ENCODE data around the gene ZNF217. TPM values are rescaled to one million over a fixed set of nuclear protein-coding genes. Genes with fewer than 3 reads are reported as not detected.
A peak's percentile ranks its signal among the peaks of the same experiment; 100 is the strongest.

The ZNF217 gene
- total and polyA plus RNA-seq, 2 experiments from 2014 or later, result 10.4 to 23.5 TPM

- Histone ChIP-seq H3K4me1 (ENCODE audit: insufficient read depth) (no peaks in the 10 kb centered on the region), H3K79me2 (ENCODE audit: insufficient read depth) (peaks cover 12% of the 10 kb centered on the region), H3K27ac (no peak overlapping the region), H3K4me2 (ENCODE audit: unreplicated experiment) (no peak overlapping the region), H4K20me1 (ENCODE audit: insufficient read depth) (no peaks in the 10 kb centered on the region), H3F3A (ENCODE audit: insufficient read depth) (peaks cover 28% of the 10 kb centered on the region), H3K9me2 (ENCODE audit: insufficient read depth) (no peaks in the 10 kb centered on the region), H3K9me3 (ENCODE audit: low read depth) (no peaks in the 10 kb centered on the region), H3K4me3 (no peak overlapping the region), H3K36me3 (ENCODE audit: low read depth) (no peaks in the 10 kb centered on the region), H3K9ac (no peak overlapping the region), H3K27me3 (replicated peaks; ENCODE audit: insufficient read depth) (no peaks in the 10 kb centered on the region), H2AFZ (no peak overlapping the region)
- TF ChIP-seq EZH2 (IDR thresholded peaks at IDR 0.05; ENCODE audit: insufficient read depth, poor library complexity, severe bottlenecking), result no peak
- no peak for TF ChIP-seq EZH2phosphoT487 (IDR thresholded peaks at IDR 0.05; ENCODE audit: insufficient read depth, low read depth)
- in situ Hi-C loops (cut with MboI), result no loop called here
- DNase-seq, result peak; percentile 26
- 72 to 78% methylated on average over 7 of the region's 7 CpGs for WGBS, 2 experiments (ENCODE audit: low coverage in 1 of 2, low lambda C conversion rate in 2 of 2, missing lambda C conversion rate in 2 of 2)
These were observed 33.8 kb downstream of the ZNF217 start for GRCh38 chr20:53559816-53560215.

GRCh38 chr20:53557130-53557529 is 36.5 kb downstream of the ZNF217 start:
- H4K20me1 ChIP-seq (ENCODE audit: insufficient read depth), result no peaks in the 10 kb centered on the region
- H3K36me3 ChIP-seq (ENCODE audit: low read depth), result no peaks in the 10 kb centered on the region
- H3K4me3 ChIP-seq, result no peak overlapping the region
- no peak overlapping the region for H2AFZ ChIP-seq
- no peak overlapping the region for H3K9ac ChIP-seq
- H3F3A ChIP-seq (ENCODE audit: insufficient read depth), result peaks cover 21% of the 10 kb centered on the region
- H3K4me1 ChIP-seq (ENCODE audit: insufficient read depth), result no peaks in the 10 kb centered on the region
- H3K4me2 ChIP-seq (ENCODE audit: unreplicated experiment), result no peak overlapping the region
- no peaks in the 10 kb centered on the region for H3K9me2 ChIP-seq (ENCODE audit: insufficient read depth)
- H3K79me2 ChIP-seq (ENCODE audit: insufficient read depth), result no peaks in the 10 kb centered on the region
- no peaks in the 10 kb centered on the region for H3K27me3 ChIP-seq (replicated peaks; ENCODE audit: insufficient read depth)
- DNase-seq, result no peak
- no peaks in the 10 kb centered on the region for H3K9me3 ChIP-seq (ENCODE audit: low read depth)
- TF ChIP-seq EZH2 (IDR thresholded peaks at IDR 0.05; ENCODE audit: insufficient read depth, poor library complexity, severe bottlenecking) (no peak), EZH2phosphoT487 (IDR thresholded peaks at IDR 0.05; ENCODE audit: insufficient read depth, low read depth) (no peak)
- 76 to 78% methylated on average over 7 of the region's 7 CpGs for WGBS, 2 experiments (ENCODE audit: low coverage in 1 of 2, low lambda C conversion rate in 2 of 2, missing lambda C conversion rate in 2 of 2)
- in situ Hi-C loops (cut with MboI), result no loop called here
- no peak overlapping the region for H3K27ac ChIP-seq

GRCh38 chr20:53556267-53556897 is 37.3 kb downstream of the ZNF217 start:
- Histone ChIP-seq H3K27ac (no peak overlapping the region), H3K4me1 (ENCODE audit: insufficient read depth) (no peaks in the 10 kb centered on the region), H3K9ac (no peak overlapping the region), H3K79me2 (ENCODE audit: insufficient read depth) (no peaks in the 10 kb centered on the region), H3K27me3 (replicated peaks; ENCODE audit: insufficient read depth) (no peaks in the 10 kb centered on the region), H4K20me1 (ENCODE audit: insufficient read depth) (no peaks in the 10 kb centered on the region), H3K9me2 (ENCODE audit: insufficient read depth) (no peaks in the 10 kb centered on the region), H3K4me2 (ENCODE audit: unreplicated experiment) (no peak overlapping the region), H3K36me3 (ENCODE audit: low read depth) (no peaks in the 10 kb centered on the region), H3K4me3 (no peak overlapping the region), H2AFZ (no peak overlapping the region), H3K9me3 (ENCODE audit: low read depth) (no peaks in the 10 kb centered on the region), H3F3A (ENCODE audit: insufficient read depth) (peaks cover 17% of the 10 kb centered on the region)
- TF ChIP-seq EZH2phosphoT487 (IDR thresholded peaks at IDR 0.05; ENCODE audit: insufficient read depth, low read depth), result no peak
- no peak for TF ChIP-seq EZH2 (IDR thresholded peaks at IDR 0.05; ENCODE audit: insufficient read depth, poor library complexity, severe bottlenecking)
- in situ Hi-C loops (cut with MboI), result no loop called here
- DNase-seq, result no peak
- WGBS, 2 experiments (ENCODE audit: low coverage in 1 of 2, low lambda C conversion rate in 2 of 2, missing lambda C conversion rate in 2 of 2), result 87 to 88% methylated on average over 11 of the region's 11 CpGs

GRCh38 chr20:53555816-53556215 is 37.8 kb downstream of the ZNF217 start:
- no peak for DNase-seq
- H3F3A ChIP-seq (ENCODE audit: insufficient read depth), result peaks cover 12% of the 10 kb centered on the region; the same call in 1 of the 2 replicates
- no peak for TF ChIP-seq EZH2phosphoT487 (IDR thresholded peaks at IDR 0.05; ENCODE audit: insufficient read depth, low read depth)
- no peak for TF ChIP-seq EZH2 (IDR thresholded peaks at IDR 0.05; ENCODE audit: insufficient read depth, poor library complexity, severe bottlenecking)
- no peak overlapping the region for H3K27ac ChIP-seq
- H3K9ac ChIP-seq, result no peak overlapping the region
- no peaks in the 10 kb centered on the region for H3K36me3 ChIP-seq (ENCODE audit: low read depth)
- H4K20me1 ChIP-seq (ENCODE audit: insufficient read depth), result no peaks in the 10 kb centered on the region
- H3K4me3 ChIP-seq, result no peak overlapping the region
- no peaks in the 10 kb centered on the region for H3K79me2 ChIP-seq (ENCODE audit: insufficient read depth)
- H3K4me1 ChIP-seq (ENCODE audit: insufficient read depth), result no peaks in the 10 kb centered on the region
- no peaks in the 10 kb centered on the region for H3K27me3 ChIP-seq (replicated peaks; ENCODE audit: insufficient read depth)
- H2AFZ ChIP-seq, result no peak overlapping the region
- no peaks in the 10 kb centered on the region for H3K9me3 ChIP-seq (ENCODE audit: low read depth)
- no peak overlapping the region for H3K4me2 ChIP-seq (ENCODE audit: unreplicated experiment)
- WGBS, 2 experiments (ENCODE audit: low coverage in 1 of 2, low lambda C conversion rate in 2 of 2, missing lambda C conversion rate in 2 of 2), result 98 to 100% methylated on average over 2 of the region's 2 CpGs
- H3K9me2 ChIP-seq (ENCODE audit: insufficient read depth), result no peaks in the 10 kb centered on the region
- in situ Hi-C loops (cut with MboI), result no loop called here
